CD1c-positive myeloid dendritic cell (primary cell): Measurements from ENCODE around the gene ITGA6.
A peak's percentile ranks its signal among the peaks of the same experiment; 100 is the strongest.
"Not testable (repeated sequence)": the region's sequence is repeated elsewhere in the genome, so short reads cannot be mapped to it uniquely, and the experiment has no call there.

Source experiments
- DNase-seq: peaks from one replicate; pipeline ENCODE4 v3.0.0-alpha.2; 2016; ENCODE audit errors: extremely low spot score

Gene ITGA6

DNA sequence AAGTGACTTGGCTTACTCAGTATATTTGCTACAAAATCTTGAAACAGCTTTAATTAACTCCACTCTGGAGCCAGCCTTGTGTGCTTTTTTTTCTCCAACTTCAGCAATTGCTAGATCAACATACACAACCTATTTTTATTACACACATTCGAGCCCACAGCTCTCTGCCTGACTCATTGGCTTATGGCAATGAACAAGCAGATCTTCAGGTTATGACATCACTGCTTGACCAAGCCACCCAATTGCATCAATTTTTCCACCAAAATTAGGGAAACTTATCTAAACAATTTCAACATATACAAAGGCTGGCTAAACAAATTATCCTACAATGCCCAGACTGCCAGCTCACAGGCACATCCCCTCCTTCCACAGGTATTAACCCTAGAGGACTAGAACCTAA is 88.9 kb downstream of the ITGA6 start:
- peak; percentile 72 for DNase-seq

GRCh38 chr2:172518995-172519394 is 91.6 kb downstream of the ITGA6 start:
- DNase-seq, result no peak

GRCh38 chr2:172525601-172526000 is 98.2 kb downstream of the ITGA6 start:
- no peak for DNase-seq

DNA sequence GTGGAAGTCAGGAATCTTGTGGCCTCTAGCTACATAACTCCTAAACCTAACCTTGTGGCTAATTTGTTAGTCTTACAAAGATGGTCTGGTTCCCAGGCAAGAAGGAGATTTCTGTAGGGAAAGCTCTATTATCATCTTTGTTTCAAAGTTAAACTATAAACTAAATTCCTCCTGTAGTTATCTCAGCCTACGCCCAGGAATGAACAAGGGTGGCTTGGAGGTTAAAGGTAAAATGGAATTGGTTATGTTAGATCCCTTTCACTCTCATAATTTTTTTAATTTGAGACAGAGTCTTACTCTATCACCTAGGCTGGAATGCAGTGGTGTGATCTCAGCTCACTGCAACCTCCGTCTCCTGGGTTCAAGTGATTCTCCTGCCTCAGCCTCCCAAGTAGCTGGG is 103.9 kb downstream of the ITGA6 start:
- DNase-seq, result no peak

- not testable (repeated sequence) for DNase-seq
Measured at GRCh38 chr2:172532461-172532860, 105.1 kb downstream of the ITGA6 start.

DNA sequence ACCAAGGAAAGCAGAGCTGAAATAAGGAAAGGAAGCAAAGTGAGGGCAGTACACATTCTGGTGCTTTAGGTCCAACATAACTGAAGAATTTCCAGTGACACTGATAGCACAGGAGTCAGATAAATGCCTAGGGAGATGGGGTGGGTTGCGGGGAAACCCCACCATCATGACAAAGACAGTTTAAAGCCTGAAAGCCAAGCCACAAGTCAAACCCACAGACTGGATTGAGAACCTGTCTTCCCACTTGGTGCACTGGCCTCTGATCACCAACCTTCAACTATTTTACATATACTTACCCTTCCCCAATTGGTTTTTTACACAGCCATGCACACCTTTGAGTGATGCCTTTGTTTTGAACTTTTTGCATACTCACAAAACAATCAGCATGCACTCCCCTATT is 106.3 kb downstream of the ITGA6 start:
- no peak for DNase-seq

- DNase-seq, result no peak
Measured at GRCh38 chr2:172535119-172535518, 107.7 kb downstream of the ITGA6 start.

DNA sequence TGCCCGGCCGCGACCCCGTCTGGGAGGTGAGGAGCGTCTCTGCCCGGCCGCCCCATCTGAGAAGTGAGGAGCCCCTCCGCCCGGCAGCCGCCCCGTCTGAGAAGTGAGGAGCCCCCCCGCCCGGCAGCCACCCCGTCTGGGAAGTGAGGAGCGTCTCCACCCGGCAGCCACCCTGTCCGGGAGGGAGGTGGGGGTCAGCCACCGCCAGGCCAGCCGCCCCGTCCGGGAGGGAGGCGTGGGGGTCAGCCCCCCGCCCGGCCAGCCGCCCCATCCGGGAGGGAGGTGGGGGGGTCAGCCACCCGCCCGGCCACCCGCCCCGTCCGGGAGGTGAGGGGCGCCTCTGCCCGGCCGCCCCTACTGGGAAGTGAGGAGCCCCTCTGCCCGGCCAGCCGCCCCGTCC is 110.5 kb downstream of the ITGA6 start:
- not testable (repeated sequence) for DNase-seq

DNA sequence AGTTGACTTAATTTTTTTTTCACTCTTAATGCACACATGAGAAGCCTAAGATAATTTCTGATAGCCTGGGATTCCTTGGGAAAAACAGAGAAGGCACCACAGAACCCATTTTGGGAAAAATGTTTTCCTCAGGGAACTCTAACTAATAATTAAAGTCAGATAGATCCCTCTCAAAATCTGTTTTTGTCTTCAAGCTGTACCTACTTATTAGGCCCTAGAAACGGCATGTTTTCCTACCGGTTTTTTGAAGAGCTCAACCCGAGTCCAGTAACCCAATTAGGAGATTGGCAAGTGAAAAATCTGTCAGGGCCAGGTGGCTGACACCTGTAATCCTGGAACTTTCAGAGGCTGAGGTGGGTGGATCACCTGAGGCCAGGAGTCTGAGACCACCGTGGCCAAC is 112.4 kb downstream of the ITGA6 start:
- no peak for DNase-seq

GRCh38 chr2:172540421-172540820 is 113.0 kb downstream of the ITGA6 start:
- DNase-seq, result no peak

DNA sequence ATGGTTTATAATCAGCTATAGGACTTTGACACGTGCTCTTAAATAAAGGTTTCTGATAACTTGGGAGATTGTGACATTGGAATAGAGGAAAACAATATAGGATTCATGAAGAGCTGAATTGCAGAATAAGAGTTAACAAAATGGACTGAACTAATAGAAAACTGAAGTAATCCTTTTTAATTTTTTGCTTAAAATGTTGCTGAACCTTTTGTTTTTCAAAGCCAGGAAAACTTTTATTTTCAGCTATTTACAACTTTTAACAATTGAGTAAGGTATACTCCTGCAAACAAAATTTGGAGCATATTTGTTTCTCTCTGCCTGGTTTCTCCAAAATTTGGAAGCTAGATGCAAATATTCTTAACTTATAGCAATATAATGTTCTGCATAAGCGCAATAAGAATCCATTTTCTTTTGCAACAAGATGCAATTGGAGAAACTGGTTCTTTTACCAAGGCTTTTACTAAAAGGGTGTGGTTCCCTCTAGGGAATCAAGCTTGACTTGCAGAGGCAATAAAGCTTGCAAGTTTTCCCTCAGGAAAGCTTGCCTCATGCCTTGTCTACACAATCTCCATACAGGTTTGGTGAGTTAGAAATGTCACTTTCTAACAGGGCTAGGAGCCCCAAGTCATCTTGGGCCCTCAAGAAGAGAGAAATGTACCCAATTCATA is 118.2 kb downstream of the ITGA6 start:
- DNase-seq, result no peak

GRCh38 chr2:172549131-172549530 is 121.7 kb downstream of the ITGA6 start:
- DNase-seq, result no peak

- DNase-seq, result not testable (repeated sequence)
Measured at GRCh38 chr2:172549802-172550201, 122.4 kb downstream of the ITGA6 start.

DNA sequence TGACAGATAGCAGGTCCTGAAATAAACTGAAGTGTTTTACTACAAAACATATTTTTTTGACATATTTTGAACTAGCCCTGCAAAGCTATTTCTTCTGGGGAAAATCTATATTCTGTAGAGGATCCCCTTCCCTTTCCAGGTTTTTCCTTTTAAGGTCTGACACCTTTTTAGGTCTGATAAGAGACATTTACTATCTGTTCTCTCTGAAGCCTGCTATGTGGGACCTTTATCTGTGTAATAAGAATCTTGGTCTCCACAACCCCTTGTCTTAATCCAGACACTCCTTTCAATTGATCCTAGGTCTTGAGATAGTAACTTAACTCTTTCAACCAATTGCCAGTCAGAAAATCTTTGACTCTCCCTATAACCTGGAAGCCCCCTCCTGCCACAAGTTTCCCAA is 123.0 kb downstream of the ITGA6 start:
- no peak for DNase-seq

GRCh38 chr2:172551271-172551670 is 123.9 kb downstream of the ITGA6 start:
- no peak for DNase-seq

- DNase-seq, result no peak
Measured at GRCh38 chr2:172552547-172553291, 125.3 kb downstream of the ITGA6 start.

- no peak for DNase-seq
Measured at GRCh38 chr2:172554352-172555271, 127.2 kb downstream of the ITGA6 start.

- no peak for DNase-seq
Measured at GRCh38 chr2:172555272-172555521, 127.8 kb downstream of the ITGA6 start.
